K562 (cell line): ENCODE measurements around the gene GLCCI1. TPM values are rescaled to one million over a fixed set of nuclear protein-coding genes. Genes with fewer than 3 reads are reported as not detected.

Experiments used
- ARID1B ChIP-seq: fragments of 450-650 bp; IDR thresholded peaks from 2 replicates; pipeline ENCODE4 v1.6.1; 2016; ENCODE audit warnings: antibody characterized with exemption, mild to moderate bottlenecking, inconsistent platforms
- ARID4B ChIP-seq: sonication (generic); formaldehyde crosslinking; IDR thresholded peaks from 2 replicates; pipeline ENCODE4 v1.8.0; 2022; ENCODE audit warnings: mild to moderate bottlenecking, missing genetic modification reagents
- E2F3 ChIP-seq: fragments of 250-450 bp; sonication (Bioruptor Pico); IDR thresholded peaks from 2 replicates; pipeline ENCODE4 v1.4.0; 2020; ENCODE audit warnings: mild to moderate bottlenecking
- ERF ChIP-seq: fragments of 450-650 bp; formaldehyde crosslinking; IDR thresholded peaks from 2 replicates; pipeline ENCODE4 v1.4.0; 2020; ENCODE audit warnings: mild to moderate bottlenecking, mixed read lengths
- GABPB2 ChIP-seq: fragments of 250-450 bp; sonication (Bioruptor Pico); conservative IDR thresholded peaks from 2 replicates; pipeline ENCODE4 v1.5.1; 2021; ENCODE audit warnings: mild to moderate bottlenecking
- HCFC1 ChIP-seq: IDR thresholded peaks from 2 replicates; pipeline ENCODE4 v1.6.1; 2012; ENCODE audit warnings: low read depth, low read length, improper control_type of control experiment
- HDAC1 ChIP-seq, 2 experiments: fragments of 450-650 bp; IDR thresholded peaks; 2 replicates each; pipeline ENCODE4 v1.6.1; 2016 to 2017; ENCODE audit warnings: inconsistent platforms in 1 of 2, mild to moderate bottlenecking in 1 of 2, moderate library complexity in 1 of 2
- KDM1A ChIP-seq, 2 experiments: fragments of 450-650 bp; IDR thresholded peaks; 2 replicates each; pipeline ENCODE4 v1.6.1; 2016; ENCODE audit warnings: mild to moderate bottlenecking in 2 of 2
- MBD2 ChIP-seq: sonication (generic); IDR thresholded peaks from 2 replicates; pipeline ENCODE4 v1.6.1; 2016; ENCODE audit warnings: low read depth, borderline replicate concordance
- PTBP1 ChIP-seq: fragments of 200-400 bp; formaldehyde crosslinking; IDR thresholded peaks from 2 replicates; pipeline ENCODE4 v1.6.1; 2017; ENCODE audit warnings: low read depth, low read length
- SUPT5H ChIP-seq: fragments of 450-650 bp; IDR thresholded peaks from 2 replicates; pipeline ENCODE4 v1.6.1; 2016
- TAF1 ChIP-seq: IDR thresholded peaks from 2 replicates; pipeline ENCODE4 v1.6.1; 2011; ENCODE audit warnings: mild to moderate bottlenecking, low read length, moderate library complexity; ENCODE audit not compliant: insufficient read depth, control insufficient read depth, severe bottlenecking; ENCODE audit errors: extremely low read depth
- ZBTB9 ChIP-seq: fragments of 450-650 bp; formaldehyde crosslinking; IDR thresholded peaks from 2 replicates; pipeline ENCODE4 v1.4.0; 2020; ENCODE audit warnings: mild to moderate bottlenecking, moderate library complexity
- ZNF511 ChIP-seq: sonication (generic); formaldehyde crosslinking; IDR thresholded peaks from 2 replicates; pipeline ENCODE4 v1.8.0; 2022; ENCODE audit warnings: mild to moderate bottlenecking, missing genetic modification reagents
- polyA plus RNA-seq, 8 experiments: library from polyadenylated mRNA; depleted of rRNA in 4 of 8; stranded (reverse) in 5 of 8; unstranded in 3 of 8; fragments of >200 nt; fragmentation: Nextera tagmentation in 2 of 8; fragmentation: Illumina TruSeq in 1 of 8; extraction: Ambion mirVana in 2 of 8; extraction: Trizol in 1 of 8; gene quantifications; 2 replicates each; pipeline versions ENCODE4 v1.2.1 to v1.2.3, GENCODE V29; 2011 to 2014; ENCODE audit warnings: inconsistent platforms in 1 of 8, missing spikeins in 1 of 8
- total RNA-seq, 7 experiments: library from RNA; depleted of rRNA in 6 of 7; stranded (reverse); fragments of >200 nt in 6 of 7; fragmentation: Illumina TruSeq in 2 of 7; extraction: Trizol in 2 of 7; gene quantifications; 2 replicates each; pipeline versions ENCODE4 v1.2.1 to v1.2.3, GENCODE V29; 2011 to 2021; ENCODE audit warnings: low replicate concordance in 1 of 7
- TF ChIP-seq, protein P1 (sequence below), 3 experiments: fragments of 200-800 bp in 1 of 3; fragments of 250-450 bp in 1 of 3; fragments of 450-650 bp in 1 of 3; sonication (Bioruptor Pico) in 1 of 3; sonication (Bioruptor generic) in 1 of 3; formaldehyde crosslinking in 1 of 3; IDR thresholded peaks; 2 replicates each; pipeline versions ENCODE4 v1.6.1 to v1.8.0; 2016 to 2022; ENCODE audit warnings: mild to moderate bottlenecking in 2 of 3, missing genetic modification characterization in 2 of 3, missing compliant biosample characterization in 1 of 3, moderate library complexity in 1 of 3
- TF ChIP-seq, protein P2 (sequence below): fragments of 450-650 bp; IDR thresholded peaks from 2 replicates; pipeline ENCODE4 v1.6.1; 2016

Gene GLCCI1
- total and polyA plus RNA-seq, 9 of the 15 experiments (the other 6 are each of a cell fraction or from before 2014, with no cell fraction given), result 2.7 to 11.9 (median 7.2) TPM

GRCh38 chr7:7968544-7969305 lies at the start of gene GLCCI1 (continued):
- TF ChIP-seq ZNF511 (CRISPR knock-in tag) (peak; percentile 85; the same call in 1 of the 2 replicates), MBD2 (peak; percentile 97), PTBP1 (no peak), ARID1B (0 out of 2 replicates have a peak, but pooled peaks have one; percentile 5), SUPT5H (peak; percentile 95), ERF (CRISPR knock-in tag) (peak; percentile 78), HCFC1 (peak; percentile 25; the same call in 1 of the 2 replicates), TAF1 (peak; percentile 90), HDAC1 (IDR thresholded peaks at IDR 0.05) (peak in 1 of 2 experiments; percentile 59; a peak in 2 of 4 replicates), E2F3 (CRISPR knock-in tag) (peak; percentile 74), KDM1A (IDR thresholded peaks at IDR 0.05) (no peak), ZBTB9 (CRISPR knock-in tag) (0 out of 2 replicates have a peak, but pooled peaks have one; percentile 27), GABPB2 (no peak), ARID4B (CRISPR knock-in tag) (0 out of 2 replicates have a peak, but pooled peaks have one; percentile 16)
- TF ChIP-seq, protein P1, sequence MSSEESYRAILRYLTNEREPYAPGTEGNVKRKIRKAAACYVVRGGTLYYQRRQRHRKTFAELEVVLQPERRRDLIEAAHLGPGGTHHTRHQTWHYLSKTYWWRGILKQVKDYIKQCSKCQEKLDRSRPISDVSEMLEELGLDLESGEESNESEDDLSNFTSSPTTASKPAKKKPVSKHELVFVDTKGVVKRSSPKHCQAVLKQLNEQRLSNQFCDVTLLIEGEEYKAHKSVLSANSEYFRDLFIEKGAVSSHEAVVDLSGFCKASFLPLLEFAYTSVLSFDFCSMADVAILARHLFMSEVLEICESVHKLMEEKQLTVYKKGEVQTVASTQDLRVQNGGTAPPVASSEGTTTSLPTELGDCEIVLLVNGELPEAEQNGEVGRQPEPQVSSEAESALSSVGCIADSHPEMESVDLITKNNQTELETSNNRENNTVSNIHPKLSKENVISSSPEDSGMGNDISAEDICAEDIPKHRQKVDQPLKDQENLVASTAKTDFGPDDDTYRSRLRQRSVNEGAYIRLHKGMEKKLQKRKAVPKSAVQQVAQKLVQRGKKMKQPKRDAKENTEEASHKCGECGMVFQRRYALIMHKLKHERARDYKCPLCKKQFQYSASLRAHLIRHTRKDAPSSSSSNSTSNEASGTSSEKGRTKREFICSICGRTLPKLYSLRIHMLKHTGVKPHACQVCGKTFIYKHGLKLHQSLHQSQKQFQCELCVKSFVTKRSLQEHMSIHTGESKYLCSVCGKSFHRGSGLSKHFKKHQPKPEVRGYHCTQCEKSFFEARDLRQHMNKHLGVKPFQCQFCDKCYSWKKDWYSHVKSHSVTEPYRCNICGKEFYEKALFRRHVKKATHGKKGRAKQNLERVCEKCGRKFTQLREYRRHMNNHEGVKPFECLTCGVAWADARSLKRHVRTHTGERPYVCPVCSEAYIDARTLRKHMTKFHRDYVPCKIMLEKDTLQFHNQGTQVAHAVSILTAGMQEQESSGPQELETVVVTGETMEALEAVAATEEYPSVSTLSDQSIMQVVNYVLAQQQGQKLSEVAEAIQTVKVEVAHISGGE (CRISPR knock-in tag; IDR thresholded peaks at IDR 0.05), result 0 out of 6 replicates have a peak, but pooled peaks of 1 of the 3 experiments have one; percentile 21
- TF ChIP-seq, protein P2, sequence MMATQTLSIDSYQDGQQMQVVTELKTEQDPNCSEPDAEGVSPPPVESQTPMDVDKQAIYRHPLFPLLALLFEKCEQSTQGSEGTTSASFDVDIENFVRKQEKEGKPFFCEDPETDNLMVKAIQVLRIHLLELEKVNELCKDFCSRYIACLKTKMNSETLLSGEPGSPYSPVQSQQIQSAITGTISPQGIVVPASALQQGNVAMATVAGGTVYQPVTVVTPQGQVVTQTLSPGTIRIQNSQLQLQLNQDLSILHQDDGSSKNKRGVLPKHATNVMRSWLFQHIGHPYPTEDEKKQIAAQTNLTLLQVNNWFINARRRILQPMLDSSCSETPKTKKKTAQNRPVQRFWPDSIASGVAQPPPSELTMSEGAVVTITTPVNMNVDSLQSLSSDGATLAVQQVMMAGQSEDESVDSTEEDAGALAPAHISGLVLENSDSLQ, result peak; percentile 99
